Measurements from ENCODE around the gene COL6A5. TPM values are rescaled to one million over a fixed set of nuclear protein-coding genes. Genes with fewer than 3 reads are reported as not detected.

Gene COL6A5
- total RNA-seq, 1 experiment from 2014 or later, result not detected

GRCh38 chr3:130488769-130489450 is 143.4 kb downstream of the COL6A5 start:
- Histone ChIP-seq H2AFZ (ENCODE audit: low read length) (no peak overlapping the region), H3K79me2 (ENCODE audit: low read length) (no peaks in the 10 kb centered on the region), H3K9ac (ENCODE audit: low read length) (no peak overlapping the region), H3K4me3 (ENCODE audit: low read length) (no peak overlapping the region), H3K4me2 (ENCODE audit: low read depth, low read length, poor library complexity, severe bottlenecking) (no peak overlapping the region), H3K9me3 (ENCODE audit: low read length) (no peaks in the 10 kb centered on the region), H3K27ac (ENCODE audit: low read length) (no peak overlapping the region), H3K27me3 (ENCODE audit: low read length) (no peaks in the 10 kb centered on the region), H3K36me3 (ENCODE audit: insufficient read depth, low read length) (no peaks in the 10 kb centered on the region), H4K20me1 (ENCODE audit: insufficient read depth, low read depth, low read length) (no peaks in the 10 kb centered on the region), H3K4me1 (ENCODE audit: low read length) (no peaks in the 10 kb centered on the region), H3K9me2 (replicated peaks; ENCODE audit: insufficient read depth, low read length) (no peaks in the 10 kb centered on the region)
- DNase-seq, result no peak

DNA sequence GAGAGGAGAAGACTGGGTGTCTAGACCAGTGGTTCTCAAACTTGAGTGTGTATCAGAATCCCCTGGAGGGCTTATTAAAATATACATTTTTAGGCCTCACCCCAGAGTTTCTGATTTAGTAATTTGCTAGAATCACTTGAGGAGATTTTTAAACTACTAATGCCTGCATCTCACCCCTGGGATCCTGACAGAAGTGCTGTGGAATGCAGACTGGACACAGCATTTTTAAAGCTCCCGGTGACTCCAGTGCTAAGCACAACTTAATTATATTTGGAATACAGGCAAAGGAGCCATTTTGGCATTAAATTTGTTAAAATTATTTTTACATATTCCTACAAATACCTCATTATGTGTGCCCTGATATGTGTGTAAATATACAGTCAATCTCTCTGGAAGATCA is 144.8 kb downstream of the COL6A5 start:
- DNase-seq, result no peak
- Histone ChIP-seq H3K36me3 (ENCODE audit: insufficient read depth, low read length) (no peaks in the 10 kb centered on the region), H3K4me1 (ENCODE audit: low read length) (no peaks in the 10 kb centered on the region), H3K27ac (ENCODE audit: low read length) (no peak overlapping the region), H3K9ac (ENCODE audit: low read length) (no peak overlapping the region), H3K79me2 (ENCODE audit: low read length) (no peaks in the 10 kb centered on the region), H2AFZ (ENCODE audit: low read length) (no peak overlapping the region), H3K9me2 (replicated peaks; ENCODE audit: insufficient read depth, low read length) (no peaks in the 10 kb centered on the region), H3K9me3 (ENCODE audit: low read length) (no peaks in the 10 kb centered on the region), H3K27me3 (ENCODE audit: low read length) (no peaks in the 10 kb centered on the region), H3K4me2 (ENCODE audit: low read depth, low read length, poor library complexity, severe bottlenecking) (no peak overlapping the region), H4K20me1 (ENCODE audit: insufficient read depth, low read depth, low read length) (no peaks in the 10 kb centered on the region), H3K4me3 (ENCODE audit: low read length) (no peak overlapping the region)

- no peaks in the 10 kb centered on the region for H3K4me1 ChIP-seq (ENCODE audit: low read length)
- H3K9me2 ChIP-seq (replicated peaks; ENCODE audit: insufficient read depth, low read length), result no peaks in the 10 kb centered on the region
- H3K4me2 ChIP-seq (ENCODE audit: low read depth, low read length, poor library complexity, severe bottlenecking), result no peak overlapping the region
- no peaks in the 10 kb centered on the region for H3K36me3 ChIP-seq (ENCODE audit: insufficient read depth, low read length)
- DNase-seq, result no peak
- H3K9me3 ChIP-seq (ENCODE audit: low read length), result no peaks in the 10 kb centered on the region
- H3K9ac ChIP-seq (ENCODE audit: low read length), result no peak overlapping the region
- H2AFZ ChIP-seq (ENCODE audit: low read length), result no peak overlapping the region
- H4K20me1 ChIP-seq (ENCODE audit: insufficient read depth, low read depth, low read length), result no peaks in the 10 kb centered on the region
- H3K27ac ChIP-seq (ENCODE audit: low read length), result no peak overlapping the region
- no peaks in the 10 kb centered on the region for H3K27me3 ChIP-seq (ENCODE audit: low read length)
- H3K79me2 ChIP-seq (ENCODE audit: low read length), result no peaks in the 10 kb centered on the region
- no peak overlapping the region for H3K4me3 ChIP-seq (ENCODE audit: low read length)
Observed at GRCh38 chr3:130491431-130491830, 146.0 kb downstream of the COL6A5 start.

GRCh38 chr3:130504701-130505100 is 159.2 kb downstream of the COL6A5 start:
- Histone ChIP-seq H2AFZ (ENCODE audit: low read length) (no peak overlapping the region), H3K9ac (ENCODE audit: low read length) (no peak overlapping the region), H3K9me3 (ENCODE audit: low read length) (no peaks in the 10 kb centered on the region), H3K36me3 (ENCODE audit: insufficient read depth, low read length) (no peaks in the 10 kb centered on the region), H3K79me2 (ENCODE audit: low read length) (no peaks in the 10 kb centered on the region), H3K27me3 (ENCODE audit: low read length) (no peaks in the 10 kb centered on the region), H3K4me3 (ENCODE audit: low read length) (no peak overlapping the region), H4K20me1 (ENCODE audit: insufficient read depth, low read depth, low read length) (no peaks in the 10 kb centered on the region), H3K4me2 (ENCODE audit: low read depth, low read length, poor library complexity, severe bottlenecking) (no peak overlapping the region), H3K4me1 (ENCODE audit: low read length) (no peaks in the 10 kb centered on the region), H3K27ac (ENCODE audit: low read length) (no peak overlapping the region), H3K9me2 (replicated peaks; ENCODE audit: insufficient read depth, low read length) (no peaks in the 10 kb centered on the region)
- DNase-seq, result no peak

DNA sequence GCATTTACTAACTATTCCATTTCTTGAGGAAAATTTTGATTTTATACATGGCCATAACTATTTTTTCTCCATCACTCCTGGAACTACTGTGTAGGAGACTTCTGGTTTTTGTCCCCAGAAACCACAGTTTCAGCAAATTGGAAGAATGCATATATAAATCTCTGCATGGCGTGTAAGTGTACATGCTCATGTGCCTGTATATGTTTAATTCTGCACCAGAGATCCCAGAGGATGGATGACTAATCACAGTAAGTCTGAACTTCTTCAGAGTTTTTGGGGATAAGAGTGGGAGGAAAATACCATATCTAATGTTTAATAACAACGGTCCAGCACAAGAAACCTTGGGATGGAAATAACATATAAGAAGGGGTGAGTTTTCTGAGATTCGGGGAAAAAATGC is 160.6 kb downstream of the COL6A5 start:
- no peaks in the 10 kb centered on the region for H3K4me1 ChIP-seq (ENCODE audit: low read length)
- H3K9ac ChIP-seq (ENCODE audit: low read length), result no peak overlapping the region
- no peak overlapping the region for H3K4me3 ChIP-seq (ENCODE audit: low read length)
- no peaks in the 10 kb centered on the region for H3K9me3 ChIP-seq (ENCODE audit: low read length)
- DNase-seq, result no peak
- H3K9me2 ChIP-seq (replicated peaks; ENCODE audit: insufficient read depth, low read length), result no peaks in the 10 kb centered on the region
- no peak overlapping the region for H3K27ac ChIP-seq (ENCODE audit: low read length)
- no peaks in the 10 kb centered on the region for H3K36me3 ChIP-seq (ENCODE audit: insufficient read depth, low read length)
- H3K79me2 ChIP-seq (ENCODE audit: low read length), result no peaks in the 10 kb centered on the region
- no peaks in the 10 kb centered on the region for H3K27me3 ChIP-seq (ENCODE audit: low read length)
- no peaks in the 10 kb centered on the region for H4K20me1 ChIP-seq (ENCODE audit: insufficient read depth, low read depth, low read length)
- no peak overlapping the region for H3K4me2 ChIP-seq (ENCODE audit: low read depth, low read length, poor library complexity, severe bottlenecking)
- H2AFZ ChIP-seq (ENCODE audit: low read length), result no peak overlapping the region

DNA sequence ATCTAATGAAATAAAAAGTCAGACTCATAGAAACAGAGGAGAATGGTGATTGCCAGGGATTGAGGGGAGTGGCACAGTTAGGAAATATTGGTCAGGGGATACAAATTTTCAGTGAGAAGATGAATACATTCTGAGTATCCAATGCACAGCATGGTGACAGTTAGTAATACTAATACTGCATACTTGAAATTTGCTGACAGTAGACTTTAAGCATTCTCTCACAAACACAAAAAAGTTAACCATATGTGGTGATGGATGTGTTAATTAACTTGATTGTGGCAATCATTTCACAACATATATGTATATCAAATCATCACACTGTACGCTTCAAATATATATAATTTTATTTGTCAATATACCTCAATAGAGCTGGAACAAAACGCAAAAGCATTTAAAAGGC is 162.3 kb downstream of the COL6A5 start:
- H3K4me3 ChIP-seq (ENCODE audit: low read length), result no peak overlapping the region
- no peaks in the 10 kb centered on the region for H3K27me3 ChIP-seq (ENCODE audit: low read length)
- no peaks in the 10 kb centered on the region for H3K4me1 ChIP-seq (ENCODE audit: low read length)
- no peak overlapping the region for H3K9ac ChIP-seq (ENCODE audit: low read length)
- H3K27ac ChIP-seq (ENCODE audit: low read length), result no peak overlapping the region
- no peak overlapping the region for H2AFZ ChIP-seq (ENCODE audit: low read length)
- H3K4me2 ChIP-seq (ENCODE audit: low read depth, low read length, poor library complexity, severe bottlenecking), result no peak overlapping the region
- DNase-seq, result no peak
- no peaks in the 10 kb centered on the region for H3K36me3 ChIP-seq (ENCODE audit: insufficient read depth, low read length)
- H3K9me3 ChIP-seq (ENCODE audit: low read length), result no peaks in the 10 kb centered on the region
- H3K79me2 ChIP-seq (ENCODE audit: low read length), result no peaks in the 10 kb centered on the region
- H4K20me1 ChIP-seq (ENCODE audit: insufficient read depth, low read depth, low read length), result no peaks in the 10 kb centered on the region
- H3K9me2 ChIP-seq (replicated peaks; ENCODE audit: insufficient read depth, low read length), result no peaks in the 10 kb centered on the region

GRCh38 chr3:130509008-130509407 is 163.5 kb downstream of the COL6A5 start:
- no peak for DNase-seq
- H3K4me2 ChIP-seq (ENCODE audit: low read depth, low read length, poor library complexity, severe bottlenecking), result no peak overlapping the region
- no peak overlapping the region for H2AFZ ChIP-seq (ENCODE audit: low read length)
- H3K27ac ChIP-seq (ENCODE audit: low read length), result no peak overlapping the region
- H3K9ac ChIP-seq (ENCODE audit: low read length), result no peak overlapping the region
- no peaks in the 10 kb centered on the region for H3K9me3 ChIP-seq (ENCODE audit: low read length)
- no peaks in the 10 kb centered on the region for H3K4me1 ChIP-seq (ENCODE audit: low read length)
- H3K79me2 ChIP-seq (ENCODE audit: low read length), result no peaks in the 10 kb centered on the region
- no peaks in the 10 kb centered on the region for H4K20me1 ChIP-seq (ENCODE audit: insufficient read depth, low read depth, low read length)
- H3K36me3 ChIP-seq (ENCODE audit: insufficient read depth, low read length), result no peaks in the 10 kb centered on the region
- H3K27me3 ChIP-seq (ENCODE audit: low read length), result no peaks in the 10 kb centered on the region
- no peaks in the 10 kb centered on the region for H3K9me2 ChIP-seq (replicated peaks; ENCODE audit: insufficient read depth, low read length)
- H3K4me3 ChIP-seq (ENCODE audit: low read length), result no peak overlapping the region

- Histone ChIP-seq H2AFZ (ENCODE audit: low read length) (no peak overlapping the region), H3K9ac (ENCODE audit: low read length) (no peak overlapping the region), H3K4me2 (ENCODE audit: low read depth, low read length, poor library complexity, severe bottlenecking) (no peak overlapping the region), H4K20me1 (ENCODE audit: insufficient read depth, low read depth, low read length) (no peaks in the 10 kb centered on the region), H3K4me3 (ENCODE audit: low read length) (no peak overlapping the region), H3K9me2 (replicated peaks; ENCODE audit: insufficient read depth, low read length) (no peaks in the 10 kb centered on the region), H3K9me3 (ENCODE audit: low read length) (no peaks in the 10 kb centered on the region), H3K27me3 (ENCODE audit: low read length) (no peaks in the 10 kb centered on the region), H3K27ac (ENCODE audit: low read length) (no peak overlapping the region), H3K36me3 (ENCODE audit: insufficient read depth, low read length) (no peaks in the 10 kb centered on the region), H3K79me2 (ENCODE audit: low read length) (no peaks in the 10 kb centered on the region), H3K4me1 (ENCODE audit: low read length) (no peaks in the 10 kb centered on the region)
- no peak for DNase-seq
Observed at GRCh38 chr3:130514681-130515080, 169.2 kb downstream of the COL6A5 start.
